Activated CD4-positive, alpha-beta T cell treated with anti-CD3 and anti-CD28 coated beads for 48 hours (primary cell): ENCODE results near the gene MAFG.
A peak's percentile ranks its signal among the peaks of the same experiment; 100 is the strongest.

Experiments used
- DNase-seq: peaks from one replicate; pipeline ENCODE4 v3.0.0-alpha.2; 2020

MAFG gene

GRCh38 chr17:81890447-81891302, 36.9 kb downstream of the MAFG start:
- DNase-seq = peak; percentile 49

GRCh38 chr17:81889602-81890001, 37.9 kb downstream of the MAFG start:
- DNase-seq = no peak

DNA sequence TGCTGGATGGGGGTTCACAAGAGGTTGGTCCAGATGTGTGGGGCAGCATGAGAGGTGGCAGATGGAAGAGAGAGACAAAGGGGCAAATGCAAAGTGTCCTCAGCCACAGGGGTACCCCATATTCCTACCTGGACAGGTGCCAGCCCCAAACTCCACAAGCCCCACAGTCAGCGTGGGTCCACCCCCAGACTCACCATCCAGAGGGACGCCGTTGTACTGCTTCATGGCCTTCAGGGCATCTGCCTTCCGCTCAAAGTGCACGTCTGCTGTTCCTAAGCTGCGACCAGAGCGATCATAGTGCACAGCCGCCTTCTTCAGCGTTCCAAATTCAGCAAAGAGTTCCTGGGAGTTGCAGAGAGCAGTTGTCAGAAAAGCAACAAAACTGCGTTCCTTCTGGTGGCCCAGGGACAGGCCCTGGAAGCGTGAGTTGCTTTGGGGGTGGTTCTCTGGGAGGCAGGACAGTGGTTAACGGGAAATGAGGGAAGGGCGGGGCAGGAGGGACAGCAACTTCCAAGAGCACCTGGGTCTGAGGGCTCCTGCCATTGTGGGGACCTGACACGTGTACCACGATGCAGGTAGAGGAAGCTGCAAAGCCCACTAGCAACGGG, 38.4 kb downstream of the MAFG start:
- no peak for DNase-seq

- DNase-seq = no peak
These were observed 39.2 kb downstream of the MAFG start for GRCh38 chr17:81888105-81888987.

- DNase-seq = no peak
These were observed 41.5 kb downstream of the MAFG start for GRCh38 chr17:81885869-81886548.

GRCh38 chr17:81885454-81885853, 42.1 kb downstream of the MAFG start:
- DNase-seq = no peak

DNA sequence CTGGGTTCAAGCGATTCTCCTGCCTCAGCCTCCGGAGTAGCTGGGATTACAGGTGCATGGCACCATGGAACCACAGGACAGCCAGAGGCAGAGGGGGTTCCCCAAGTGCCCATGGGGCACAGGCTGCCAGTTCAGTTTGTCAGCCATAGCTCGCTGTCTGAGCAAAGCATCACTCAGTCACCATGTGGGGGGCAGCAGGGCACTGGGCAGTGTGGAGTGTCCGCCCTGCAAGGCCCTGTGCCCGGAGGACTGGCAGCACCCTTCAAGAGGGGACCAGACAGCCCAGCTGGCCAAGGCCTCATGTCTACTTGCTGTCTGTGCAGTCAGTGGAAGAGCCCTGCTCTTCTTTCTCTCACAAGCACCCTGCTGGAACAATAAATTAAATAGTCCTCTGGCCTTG, 42.6 kb downstream of the MAFG start:
- DNase-seq = no peak

- no peak for DNase-seq
These were observed 43.0 kb downstream of the MAFG start for GRCh38 chr17:81884520-81884919.

DNA sequence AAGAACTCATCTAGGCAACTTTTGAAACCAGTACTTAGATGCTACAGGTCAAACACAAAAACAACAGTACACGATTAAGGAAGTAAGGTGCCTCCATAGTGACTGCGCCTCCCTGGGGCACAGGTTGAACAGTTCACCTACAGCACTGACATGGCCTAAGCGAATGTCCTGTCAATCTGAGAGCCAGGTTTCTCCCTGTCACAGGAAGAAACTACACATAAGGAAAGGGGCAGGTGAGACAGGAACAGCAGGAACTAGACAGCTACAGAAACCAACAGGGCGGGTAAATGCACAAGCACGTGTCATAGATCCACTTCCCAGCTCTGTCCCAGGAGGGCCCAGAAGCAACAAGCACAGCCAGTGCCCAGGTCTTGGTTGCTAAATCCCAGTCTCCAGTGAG, 48.4 kb downstream of the MAFG start:
- no peak for DNase-seq

DNA sequence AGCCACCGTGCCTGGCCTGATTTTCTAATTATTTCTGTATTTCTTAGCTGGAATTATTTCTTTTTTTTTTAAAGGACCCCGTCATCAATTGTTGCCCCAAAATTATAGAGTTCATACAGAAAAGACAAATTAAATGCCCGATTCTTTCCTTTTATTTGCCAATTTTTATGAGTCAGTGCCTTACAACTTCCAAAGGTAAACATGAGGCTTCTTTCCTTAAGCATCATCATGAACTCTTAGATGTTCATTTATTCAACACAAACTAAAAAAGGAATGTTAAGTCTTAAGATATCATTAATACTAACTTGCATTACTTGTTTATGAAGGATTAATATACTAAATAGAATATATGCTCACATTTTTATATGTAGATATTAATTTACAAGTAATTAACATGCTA, 49.2 kb downstream of the MAFG start:
- no peak for DNase-seq

- DNase-seq = no peak
These were observed 50.0 kb downstream of the MAFG start for GRCh38 chr17:81877569-81877968.

DNA sequence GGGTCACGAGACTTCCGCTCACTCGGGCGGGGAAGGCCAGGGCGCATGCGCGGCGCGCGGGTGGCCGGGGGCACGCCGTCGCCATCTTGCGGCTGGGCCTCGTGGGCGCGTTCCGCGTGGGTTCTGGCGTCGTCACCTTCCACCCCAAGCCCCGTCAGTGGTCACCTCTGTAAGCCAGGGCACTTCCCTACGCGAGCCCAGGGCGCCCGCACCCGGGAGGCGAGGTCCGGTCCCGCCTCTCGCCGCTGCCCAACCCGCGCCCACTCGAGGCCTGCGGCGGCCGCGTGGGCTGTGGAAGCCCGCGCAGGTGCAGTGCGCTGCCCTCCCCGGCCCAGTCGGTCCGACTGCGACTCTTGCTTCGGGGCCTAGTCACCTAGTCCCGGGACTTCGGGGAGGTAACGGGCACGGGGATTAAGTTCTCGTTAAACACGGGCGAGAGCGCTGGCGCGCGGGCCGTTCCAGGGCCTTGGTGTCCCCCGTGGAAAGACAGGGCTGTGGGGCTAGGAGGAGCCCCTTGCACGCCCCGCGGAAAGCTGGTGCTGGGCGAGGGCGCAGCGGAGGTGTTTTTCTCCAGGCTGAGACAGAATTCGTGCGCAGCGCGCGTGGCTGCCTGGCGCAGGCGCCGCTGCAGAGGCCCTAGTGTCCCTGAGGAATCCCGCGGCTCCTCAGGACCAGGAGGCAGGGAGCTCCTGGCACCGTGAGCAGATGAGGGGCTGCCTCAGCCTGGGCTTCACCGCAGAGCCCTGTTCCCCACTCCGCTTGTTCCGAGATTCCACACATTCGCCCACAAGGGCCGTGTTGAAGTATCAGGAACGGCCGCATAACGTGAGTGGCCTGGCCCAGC, 55.9 kb downstream of the MAFG start:
- peak; percentile 97 for DNase-seq

DNA sequence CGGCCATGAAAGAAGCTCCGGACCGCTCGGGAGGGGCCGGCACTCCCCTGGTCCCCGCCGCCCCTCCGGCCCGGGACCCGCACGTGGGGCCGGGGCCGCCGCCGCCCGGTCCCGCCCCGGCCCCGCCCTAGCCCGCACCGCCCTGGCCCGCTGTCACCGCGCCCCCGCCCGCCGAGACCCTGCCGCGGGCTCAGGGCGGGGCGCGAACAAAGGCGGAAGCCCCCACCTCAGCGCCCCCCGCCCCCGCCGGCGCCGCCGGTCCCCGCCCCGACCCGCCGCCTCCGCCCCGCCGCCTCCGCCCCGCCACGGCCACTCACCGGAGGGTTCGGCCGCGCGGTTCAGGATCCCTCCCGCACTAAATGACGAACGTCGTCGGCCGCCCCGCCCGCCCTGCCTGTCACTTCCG, 56.6 kb downstream of the MAFG start, which contains the start of gene ARHGDIA:
Gene ARHGDIA (minus strand): TSS at position 357 of the 406 bp plus-strand sequence. CDS start 1,407 bp downstream, outside the sequence.
- DNase-seq = no peak

- peak; percentile 59 for DNase-seq
These were observed 57.2 kb downstream of the MAFG start for GRCh38 chr17:81870131-81870980.

DNA sequence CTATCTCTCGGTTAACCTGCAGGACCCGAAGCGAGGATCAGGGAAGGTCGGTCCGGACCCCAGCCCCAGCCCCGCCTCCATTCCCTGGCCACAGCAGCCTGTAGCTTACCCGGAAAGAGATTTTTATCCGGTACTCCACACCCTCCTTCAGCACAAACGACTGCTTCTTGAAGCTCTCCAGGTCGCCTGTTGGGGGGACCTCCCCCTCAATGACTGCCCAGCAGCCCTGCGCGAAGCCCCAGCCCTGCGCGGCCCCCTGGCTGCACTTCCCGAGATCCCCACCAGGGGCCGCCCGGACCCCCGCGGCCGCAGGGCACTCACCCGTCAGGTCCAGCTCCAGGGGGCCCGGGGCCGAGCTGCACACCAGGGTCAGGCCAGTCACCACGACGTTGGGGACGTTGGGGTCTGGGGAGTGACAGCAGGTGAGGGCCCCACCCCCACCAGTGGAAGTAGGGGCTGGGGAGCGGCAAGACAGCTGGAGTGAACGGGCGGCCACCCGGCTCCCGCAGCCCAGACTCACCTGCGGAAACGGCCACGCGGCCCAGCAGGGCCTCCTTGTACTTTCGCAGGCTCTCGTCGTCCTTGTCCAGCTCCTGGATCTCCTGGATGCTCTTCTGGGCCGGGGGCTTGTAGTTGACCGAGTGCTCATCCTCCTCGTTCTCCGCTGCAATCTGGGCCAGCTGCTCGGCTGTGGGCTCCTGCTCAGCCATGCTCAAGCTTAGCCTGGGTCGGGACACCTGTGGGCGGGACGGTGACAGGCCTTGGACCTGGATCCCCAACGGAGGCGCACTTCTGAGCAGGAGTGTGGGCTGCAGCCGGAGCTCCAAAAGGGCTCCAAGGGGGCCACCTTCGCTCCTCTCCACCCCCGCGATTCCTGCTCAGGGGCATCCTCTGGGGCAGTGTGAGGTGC, 58.1 kb downstream of the MAFG start:
- DNase-seq = peak; percentile 61

- peak; percentile 22 for DNase-seq
These were observed 58.8 kb downstream of the MAFG start for GRCh38 chr17:81868674-81869220.
